ENCODE results near the gene PTCD3.
A peak's percentile ranks its signal among the peaks of the same experiment; 100 is the strongest.

The PTCD3 gene

DNA sequence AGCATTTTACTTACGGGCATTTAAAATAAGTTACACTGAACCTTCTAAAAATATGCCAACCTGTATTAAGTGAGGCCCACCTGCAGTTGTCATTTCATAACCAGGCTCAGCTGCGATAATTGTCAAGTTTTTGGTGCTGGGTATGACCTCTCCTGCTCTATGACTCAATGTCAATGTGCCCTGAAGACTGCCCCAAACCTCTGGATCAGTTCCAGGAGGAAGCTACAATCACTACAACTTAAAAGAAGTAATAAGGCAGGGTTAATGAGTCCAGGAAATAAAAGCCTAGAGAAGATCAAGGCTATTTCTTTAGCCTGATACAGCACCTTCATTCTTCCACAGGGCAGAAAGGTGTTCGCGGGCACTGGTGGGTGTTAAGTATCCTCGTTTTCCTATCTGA lies 23.3 kb upstream of the PTCD3 start:
- DNase-seq (ENCODE audit: extremely low read depth, low read depth), result no peak
- TF ChIP-seq, protein P1, sequence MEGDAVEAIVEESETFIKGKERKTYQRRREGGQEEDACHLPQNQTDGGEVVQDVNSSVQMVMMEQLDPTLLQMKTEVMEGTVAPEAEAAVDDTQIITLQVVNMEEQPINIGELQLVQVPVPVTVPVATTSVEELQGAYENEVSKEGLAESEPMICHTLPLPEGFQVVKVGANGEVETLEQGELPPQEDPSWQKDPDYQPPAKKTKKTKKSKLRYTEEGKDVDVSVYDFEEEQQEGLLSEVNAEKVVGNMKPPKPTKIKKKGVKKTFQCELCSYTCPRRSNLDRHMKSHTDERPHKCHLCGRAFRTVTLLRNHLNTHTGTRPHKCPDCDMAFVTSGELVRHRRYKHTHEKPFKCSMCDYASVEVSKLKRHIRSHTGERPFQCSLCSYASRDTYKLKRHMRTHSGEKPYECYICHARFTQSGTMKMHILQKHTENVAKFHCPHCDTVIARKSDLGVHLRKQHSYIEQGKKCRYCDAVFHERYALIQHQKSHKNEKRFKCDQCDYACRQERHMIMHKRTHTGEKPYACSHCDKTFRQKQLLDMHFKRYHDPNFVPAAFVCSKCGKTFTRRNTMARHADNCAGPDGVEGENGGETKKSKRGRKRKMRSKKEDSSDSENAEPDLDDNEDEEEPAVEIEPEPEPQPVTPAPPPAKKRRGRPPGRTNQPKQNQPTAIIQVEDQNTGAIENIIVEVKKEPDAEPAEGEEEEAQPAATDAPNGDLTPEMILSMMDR (IDR thresholded peaks at IDR 0.05; ENCODE audit: low read depth, low read length), result no peak

DNA sequence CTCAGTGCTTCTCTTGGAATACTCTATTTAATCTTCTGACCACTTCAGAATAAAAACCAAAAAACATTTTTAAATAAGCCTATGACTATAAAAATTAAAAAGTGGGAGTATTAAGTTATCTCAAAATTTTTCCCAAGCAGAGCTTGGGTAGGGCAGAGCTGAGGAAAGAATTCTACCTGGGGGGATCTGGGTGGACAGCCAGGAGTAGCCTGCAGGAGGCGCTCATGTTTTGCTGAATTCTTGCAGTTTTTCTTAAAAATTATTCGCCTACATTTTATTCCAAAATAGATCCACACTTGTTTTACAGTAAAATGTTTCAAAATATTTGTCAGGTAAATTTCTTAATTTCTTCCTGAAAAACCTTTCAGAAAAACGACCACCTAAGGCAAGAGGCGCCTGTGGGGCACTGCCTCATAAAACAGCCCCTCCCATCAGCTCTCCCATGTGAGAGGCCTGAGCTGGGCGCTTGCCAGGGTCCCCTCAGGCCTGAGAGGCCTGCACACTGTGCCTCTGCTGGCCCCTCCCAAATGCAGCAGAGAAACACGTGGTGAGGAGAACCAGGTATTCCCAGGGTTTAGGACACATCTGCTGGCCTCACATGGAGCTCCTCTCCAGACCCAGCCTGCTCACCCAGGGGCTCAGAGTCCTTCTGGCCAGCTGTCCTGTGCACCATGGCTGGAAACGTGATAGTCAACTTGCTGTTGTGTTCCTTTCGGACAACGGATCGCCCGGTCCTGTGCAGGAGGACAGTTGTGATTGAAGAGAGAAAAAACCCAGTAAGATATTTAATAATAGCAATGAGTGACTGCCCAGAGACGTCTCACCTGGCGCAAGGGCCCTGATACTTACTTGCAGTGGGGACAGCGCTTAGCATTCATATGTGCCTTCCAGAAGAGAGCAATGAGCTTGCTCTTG lies 17.8 kb upstream of the PTCD3 start:
- TF ChIP-seq, protein P1 (IDR thresholded peaks at IDR 0.05; ENCODE audit: low read depth, low read length), result peak; percentile 29
- no peak for DNase-seq (ENCODE audit: extremely low read depth, low read depth)

DNA sequence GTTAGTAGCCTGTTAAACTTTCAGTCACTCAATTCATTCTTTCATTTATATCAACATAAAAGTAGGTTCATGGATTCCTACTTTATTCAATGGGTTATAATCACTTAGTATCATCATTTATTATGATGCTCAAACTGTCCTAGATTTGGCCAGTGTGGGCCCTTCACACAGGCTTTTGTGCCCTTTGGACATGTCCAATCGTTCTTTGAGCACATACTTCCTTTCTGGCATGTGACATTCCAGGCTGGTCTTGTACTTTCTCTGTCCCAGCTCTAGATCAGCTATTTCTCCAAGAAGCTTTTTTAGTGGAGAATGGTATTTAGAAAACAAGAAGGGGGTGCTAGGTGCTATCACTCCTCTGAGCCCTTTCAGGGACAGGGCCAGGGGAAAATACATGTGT lies 11.8 kb upstream of the PTCD3 start:
- TF ChIP-seq, protein P1 (IDR thresholded peaks at IDR 0.05; ENCODE audit: low read depth, low read length), result no peak
- no peak for DNase-seq (ENCODE audit: extremely low read depth, low read depth)

DNA sequence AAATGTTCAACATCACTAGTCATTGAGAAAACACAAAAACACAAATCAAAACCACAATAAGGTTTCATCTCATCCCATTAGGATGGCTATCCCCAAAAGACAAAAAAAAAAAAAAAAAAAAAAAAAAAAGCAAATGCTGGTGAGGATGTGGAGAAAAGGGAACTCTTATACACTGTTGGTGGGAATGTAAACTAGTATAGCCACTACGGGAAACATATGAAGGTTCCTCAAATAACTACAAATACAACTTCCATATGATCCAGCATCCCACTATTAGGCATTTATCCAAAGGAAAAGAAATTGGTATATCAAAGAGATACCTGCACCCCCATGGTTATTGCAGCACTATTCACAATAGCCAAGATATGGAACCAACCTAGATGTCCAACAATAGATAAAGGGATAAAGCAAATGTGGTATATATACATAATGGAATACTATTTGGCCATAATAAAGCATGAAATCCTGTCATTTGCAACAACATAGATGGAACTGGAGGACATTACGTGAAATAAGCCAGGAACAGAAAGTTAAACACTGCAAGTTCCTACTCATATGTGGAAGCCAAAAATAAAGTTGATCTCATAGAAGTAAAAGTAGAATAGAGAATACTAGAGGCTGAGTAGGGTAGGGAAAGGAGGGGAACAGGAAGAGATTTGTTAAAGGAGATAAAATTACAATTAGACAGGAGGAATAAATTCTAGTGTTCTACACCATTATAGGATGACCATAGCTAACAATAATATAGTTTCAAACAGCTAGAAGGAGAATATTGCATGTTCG lies 8.7 kb upstream of the PTCD3 start:
- DNase-seq (ENCODE audit: extremely low read depth, low read depth), result no peak
- TF ChIP-seq, protein P1 (IDR thresholded peaks at IDR 0.05; ENCODE audit: low read depth, low read length), result no peak

DNA sequence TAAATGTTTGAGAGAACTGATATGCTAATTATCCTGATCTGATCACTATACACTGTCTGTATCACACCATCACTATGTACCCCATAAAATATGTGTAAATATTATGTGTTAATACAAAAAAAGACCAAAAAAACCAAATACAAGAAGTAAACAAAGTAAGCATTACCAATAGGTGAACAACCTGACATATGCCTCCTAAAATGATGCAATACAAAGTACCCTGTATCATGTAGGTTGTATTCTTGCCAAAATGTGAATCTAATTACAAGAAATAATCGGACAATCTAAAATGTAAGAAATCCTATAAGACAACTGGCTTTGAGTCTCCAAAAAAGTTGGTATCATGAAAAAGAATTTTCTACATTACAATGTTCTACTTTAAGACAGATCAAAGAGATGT lies 8.1 kb upstream of the PTCD3 start:
- DNase-seq (ENCODE audit: extremely low read depth, low read depth), result no peak
- TF ChIP-seq, protein P1 (IDR thresholded peaks at IDR 0.05; ENCODE audit: low read depth, low read length), result no peak

DNA sequence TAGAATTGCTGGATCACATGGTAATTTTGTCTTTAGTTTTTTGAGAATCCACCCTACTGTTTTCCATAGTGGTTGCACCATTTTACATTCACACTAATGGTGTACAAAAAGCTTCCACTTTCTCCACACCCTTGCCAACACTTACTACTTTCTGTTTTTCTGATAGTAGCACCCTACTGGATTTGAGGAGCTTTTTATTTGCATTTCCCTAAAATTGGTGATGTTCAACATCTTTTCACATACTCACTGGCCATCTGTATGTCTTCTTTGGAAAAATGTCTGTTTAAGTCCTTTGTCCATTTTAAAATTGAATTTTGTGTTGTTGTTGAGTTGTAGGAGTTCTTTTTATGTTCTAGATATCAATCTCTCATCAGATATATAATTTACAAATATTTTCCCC lies 3.9 kb upstream of the PTCD3 start:
- DNase-seq (ENCODE audit: extremely low read depth, low read depth), result no peak
- TF ChIP-seq, protein P1 (IDR thresholded peaks at IDR 0.05; ENCODE audit: low read depth, low read length), result no peak
